K562 (cell line): ENCODE data around the gene FANCC.

Experiments used
- FOS ChIP-seq: IDR thresholded peaks from 3 replicates; pipeline ENCODE4 v1.6.1; 2011; ENCODE audit not compliant: insufficient read length; ENCODE audit errors: extremely low read depth
- POLR2A ChIP-seq: fragments of 450-650 bp; conservative IDR thresholded peaks from 2 replicates; pipeline ENCODE4 v1.6.1; 2016
- RAD21 ChIP-seq, 2 experiments: fragments of 250-450 bp in 1 of 2; fragments of 450-650 bp in 1 of 2; sonication (Bioruptor Pico) in 1 of 2; formaldehyde crosslinking in 1 of 2; IDR thresholded peaks in 1 of 2; conservative IDR thresholded peaks in 1 of 2; 2 replicates each; pipeline versions ENCODE4 v1.4.0 to v1.8.0; 2020 to 2022; ENCODE audit warnings: mild to moderate bottlenecking in 2 of 2, moderate library complexity in 1 of 2
- RCOR1 ChIP-seq, 2 experiments: IDR thresholded peaks; 2 replicates each; pipeline ENCODE4 v1.6.1; 2012; ENCODE audit warnings: low read depth in 2 of 2, low read length in 2 of 2, borderline replicate concordance in 1 of 2, improper control_type of control experiment in 1 of 2
- ZNF140 ChIP-seq: fragments of 250-450 bp; sonication (Bioruptor Pico); IDR thresholded peaks from 2 replicates; pipeline ENCODE4 v1.8.0; 2021; ENCODE audit warnings: moderate library complexity, mild to moderate bottlenecking, inconsistent platforms
- ZSCAN29 ChIP-seq: fragments of 450-650 bp; IDR thresholded peaks from 2 replicates; pipeline ENCODE4 v1.6.1; 2017

GRCh38 chr9:95202076-95202681 is 115.3 kb downstream of the FANCC start:
- TF ChIP-seq FOS = no peak
- no peak for TF ChIP-seq ZSCAN29
- TF ChIP-seq RCOR1 (IDR thresholded peaks at IDR 0.05; ENCODE audit: borderline replicate concordance in 1 of 2, low read depth in 2 of 2, low read length in 2 of 2) = no peak
- no peak for TF ChIP-seq POLR2A
- no peak for TF ChIP-seq ZNF140 (CRISPR knock-in tag)
- TF ChIP-seq RAD21 (CRISPR knock-in tag; conservative IDR thresholded peaks at IDR 0.05 in 1 of 2, IDR thresholded peaks at IDR 0.05 in 1 of 2) = no peak
